ENCODE results near the gene SPATA9. TPM values are rescaled to one million over a fixed set of nuclear protein-coding genes. Genes with fewer than 3 reads are reported as not detected.
A peak's percentile ranks its signal among the peaks of the same experiment; 100 is the strongest.
"Not testable (repeated sequence)": the region's sequence is repeated elsewhere in the genome, so short reads cannot be mapped to it uniquely, and the experiment has no call there.

The SPATA9 gene
- total RNA-seq, 1 donor from 2014 or later, result 2.3 TPM

DNA sequence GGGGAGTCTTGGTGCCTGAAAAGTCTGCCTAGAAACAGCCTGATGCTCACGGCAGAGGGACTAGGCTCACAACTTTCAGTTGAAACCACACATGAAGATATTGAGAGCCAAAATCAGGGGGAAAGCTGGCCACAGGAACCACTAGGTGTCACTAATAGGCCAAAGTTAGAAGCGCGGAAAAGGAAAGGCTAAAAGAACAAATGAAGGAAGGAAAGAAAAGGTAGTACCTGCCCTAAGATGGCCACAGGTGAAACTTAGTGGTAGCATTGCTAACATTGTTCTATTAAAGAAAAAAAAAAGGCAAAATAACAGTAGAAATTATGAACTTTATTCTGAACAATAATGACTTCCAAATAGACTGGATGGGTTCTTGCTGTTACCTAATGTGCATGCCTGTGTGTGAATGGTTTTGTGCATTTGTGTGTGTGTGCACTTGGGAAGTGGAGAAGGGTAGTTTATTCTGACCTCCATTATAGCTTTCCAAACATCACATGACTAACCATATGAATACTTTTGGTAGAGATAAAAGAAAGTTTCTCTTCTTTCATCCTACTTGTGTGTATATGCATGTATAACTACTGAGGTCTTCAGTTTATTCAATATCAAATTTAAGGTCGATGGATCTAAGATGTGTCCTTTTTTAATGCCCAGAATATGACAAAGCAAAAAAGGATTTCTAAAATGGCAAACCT is 38.3 kb downstream of the SPATA9 start:
- DNase-seq, result peak; percentile 30

GRCh38 chr5:95643152-95643551 is 39.6 kb downstream of the SPATA9 start:
- DNase-seq, result no peak

- no peak for DNase-seq
Observed at GRCh38 chr5:95641741-95642220, 41.0 kb downstream of the SPATA9 start.

DNA sequence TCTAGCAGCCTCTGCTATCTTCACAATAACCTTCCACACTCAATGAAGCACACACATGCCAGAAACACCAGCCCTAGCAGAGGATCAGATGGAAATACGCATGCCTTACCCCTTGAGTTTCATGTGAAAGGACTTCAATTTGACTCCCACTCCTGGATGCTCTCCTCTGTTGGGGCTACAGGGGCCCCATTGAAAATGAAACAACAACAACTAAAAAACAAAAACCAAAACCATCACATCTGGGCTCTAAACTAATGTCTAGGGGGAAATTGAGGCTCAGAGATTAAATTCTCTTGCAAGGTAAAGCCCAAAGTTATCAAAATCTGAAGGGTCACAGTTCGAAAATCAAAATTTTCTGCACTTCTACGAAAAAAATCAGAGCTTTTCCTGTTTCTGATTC is 44.2 kb downstream of the SPATA9 start:
- no peak for DNase-seq

- DNase-seq, result no peak
Observed at GRCh38 chr5:95634081-95634480, 48.7 kb downstream of the SPATA9 start.

DNA sequence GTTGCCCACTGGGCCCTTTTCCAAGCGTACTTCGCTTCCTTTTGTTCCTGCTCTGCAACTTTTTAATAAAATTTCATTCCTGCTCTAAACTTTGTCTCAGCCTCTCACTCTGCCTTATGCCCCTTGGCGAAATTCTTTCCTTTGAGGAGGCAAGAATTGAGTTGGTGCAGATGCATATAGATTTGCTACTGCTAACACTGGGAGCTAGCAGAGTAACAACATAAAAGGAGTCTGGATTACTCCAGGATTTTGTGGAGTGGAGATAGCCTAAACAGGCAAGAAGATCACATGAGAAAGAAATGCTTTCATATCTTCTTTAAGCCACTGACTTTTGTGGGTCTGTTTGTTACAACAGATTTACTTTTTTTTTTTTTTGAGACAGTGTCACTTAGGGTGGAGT is 49.1 kb downstream of the SPATA9 start:
- DNase-seq, result no peak

DNA sequence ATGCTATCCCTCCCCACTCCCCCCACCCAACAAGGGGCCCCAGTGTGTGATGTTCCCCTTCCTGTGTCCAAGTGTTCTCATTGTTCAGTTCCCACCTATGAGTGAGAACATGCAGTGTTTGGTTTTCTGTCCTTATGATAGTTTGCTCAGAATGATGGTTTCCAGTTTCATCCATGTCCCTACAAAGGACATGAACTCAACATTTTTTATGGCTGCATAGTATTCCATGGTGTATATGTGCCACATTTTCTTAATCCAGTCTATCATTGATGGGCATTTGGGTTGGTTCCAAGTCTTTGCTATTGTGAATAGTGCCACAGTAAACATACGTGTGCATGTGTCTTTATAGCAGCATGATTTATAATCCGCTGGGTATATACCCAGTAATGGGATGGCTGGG is 49.8 kb downstream of the SPATA9 start:
- DNase-seq, result not testable (repeated sequence)

DNA sequence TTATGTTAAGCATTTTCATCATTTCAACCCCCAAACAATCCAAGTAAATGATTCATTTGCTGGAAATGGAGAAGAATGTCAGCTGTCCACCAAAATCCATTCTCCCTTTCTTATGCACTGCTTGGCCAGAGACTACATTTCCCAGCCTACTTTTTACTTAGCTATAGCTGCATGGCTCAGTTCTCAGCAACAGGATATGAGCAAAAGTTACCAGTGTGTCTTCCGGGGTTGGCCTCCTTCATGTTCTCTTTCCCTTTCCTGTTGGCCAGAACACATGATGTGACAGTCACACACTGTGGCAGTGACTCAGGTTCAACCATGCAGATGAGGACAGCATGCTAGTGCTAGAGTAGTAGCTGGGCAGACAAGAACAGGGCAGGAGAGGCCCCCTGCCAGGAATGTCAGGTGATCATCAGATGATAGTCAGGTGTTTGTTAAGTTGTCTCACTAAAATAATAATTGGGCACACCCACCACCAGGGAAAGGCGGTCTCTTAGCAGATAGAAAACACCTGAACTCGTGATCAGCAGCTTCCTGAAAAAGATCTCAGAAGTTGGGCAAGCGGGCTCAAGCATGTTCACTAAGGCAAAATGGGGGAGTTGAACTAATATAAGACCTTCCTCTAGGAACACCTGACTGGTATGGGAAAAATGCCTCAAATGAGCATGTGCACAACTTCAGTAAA is 50.7 kb downstream of the SPATA9 start:
- no peak for DNase-seq

DNA sequence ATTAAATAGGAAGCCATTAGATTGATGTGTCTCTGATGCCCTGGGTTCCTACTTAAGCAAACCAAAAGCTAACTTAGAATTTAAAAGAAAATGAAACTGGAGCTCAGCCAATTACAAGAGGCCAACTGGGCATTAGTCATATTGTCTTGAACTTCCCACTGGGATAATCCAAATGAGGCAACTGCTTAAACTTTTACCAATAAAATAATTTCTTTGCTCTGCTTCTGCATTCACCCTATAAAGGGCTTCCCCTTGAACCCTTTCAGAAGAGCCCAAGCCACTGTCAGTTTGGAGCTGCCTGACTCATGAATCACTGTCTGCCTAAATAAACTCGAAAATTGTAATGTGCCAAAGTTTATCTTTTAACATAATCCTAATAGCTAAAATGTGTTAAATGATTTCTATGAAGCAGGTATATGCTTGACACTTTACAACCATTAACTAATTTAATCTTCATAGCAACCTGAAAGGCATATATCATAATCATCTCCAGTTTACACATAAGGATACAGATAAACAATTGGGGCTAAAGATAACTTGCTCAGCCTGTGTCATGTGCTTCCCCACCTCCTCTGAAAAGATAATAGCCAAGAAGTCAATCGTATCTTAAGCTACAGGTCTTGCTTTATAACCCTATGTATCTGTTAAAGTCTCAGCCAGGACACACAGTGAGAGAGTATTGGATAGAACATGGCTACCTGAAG is 51.4 kb downstream of the SPATA9 start:
- DNase-seq, result no peak

DNA sequence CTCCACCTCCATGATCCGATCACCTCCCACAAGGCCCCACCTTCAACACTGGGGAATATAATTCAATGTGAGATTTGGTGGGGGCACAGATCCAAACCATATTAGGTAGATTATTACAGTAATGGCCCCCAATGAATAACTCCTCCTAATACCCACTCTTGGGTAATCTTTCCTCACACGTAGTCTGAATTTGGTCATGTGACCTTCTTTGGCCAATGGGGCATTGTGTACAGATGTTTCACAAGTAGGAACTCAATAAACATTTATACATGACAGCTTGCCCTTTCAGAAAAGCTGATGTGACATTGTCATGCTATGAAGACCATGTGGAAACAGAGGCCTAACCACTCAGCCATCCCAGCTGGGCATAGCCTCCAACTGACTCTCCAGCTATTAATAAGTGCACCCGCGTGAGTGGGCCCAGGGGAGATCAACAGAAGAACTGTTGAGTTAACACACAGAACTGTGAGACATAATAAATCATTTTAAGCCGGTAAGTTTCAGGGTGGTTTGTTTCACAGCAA is 52.3 kb downstream of the SPATA9 start:
- no peak for DNase-seq

- no peak for DNase-seq
Observed at GRCh38 chr5:95628933-95629332, 53.9 kb downstream of the SPATA9 start.

GRCh38 chr5:95627971-95628810 is 54.6 kb downstream of the SPATA9 start:
- DNase-seq, result no peak

DNA sequence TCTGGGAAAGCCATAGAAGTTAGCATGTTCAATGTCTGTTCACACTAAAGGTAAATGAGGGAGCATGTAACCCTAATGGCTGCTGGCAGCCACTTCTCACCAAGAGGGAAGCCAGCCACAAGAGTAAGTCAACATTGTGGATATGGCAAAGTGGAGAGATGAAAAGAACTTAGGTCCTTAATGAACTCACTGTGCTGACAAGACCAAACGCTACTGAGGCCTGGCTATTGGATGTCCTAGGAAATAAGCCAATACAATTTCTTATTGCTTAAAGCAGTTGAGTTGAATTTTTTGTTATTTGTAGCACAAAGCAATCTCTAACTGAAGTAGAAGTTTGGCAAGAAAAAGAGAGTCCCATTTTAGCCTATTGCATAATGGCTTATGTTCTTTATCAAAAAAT is 56.1 kb downstream of the SPATA9 start:
- no peak for DNase-seq

- no peak for DNase-seq
Observed at GRCh38 chr5:95624368-95624767, 58.4 kb downstream of the SPATA9 start.

GRCh38 chr5:95623706-95624105 is 59.1 kb downstream of the SPATA9 start:
- DNase-seq, result no peak

DNA sequence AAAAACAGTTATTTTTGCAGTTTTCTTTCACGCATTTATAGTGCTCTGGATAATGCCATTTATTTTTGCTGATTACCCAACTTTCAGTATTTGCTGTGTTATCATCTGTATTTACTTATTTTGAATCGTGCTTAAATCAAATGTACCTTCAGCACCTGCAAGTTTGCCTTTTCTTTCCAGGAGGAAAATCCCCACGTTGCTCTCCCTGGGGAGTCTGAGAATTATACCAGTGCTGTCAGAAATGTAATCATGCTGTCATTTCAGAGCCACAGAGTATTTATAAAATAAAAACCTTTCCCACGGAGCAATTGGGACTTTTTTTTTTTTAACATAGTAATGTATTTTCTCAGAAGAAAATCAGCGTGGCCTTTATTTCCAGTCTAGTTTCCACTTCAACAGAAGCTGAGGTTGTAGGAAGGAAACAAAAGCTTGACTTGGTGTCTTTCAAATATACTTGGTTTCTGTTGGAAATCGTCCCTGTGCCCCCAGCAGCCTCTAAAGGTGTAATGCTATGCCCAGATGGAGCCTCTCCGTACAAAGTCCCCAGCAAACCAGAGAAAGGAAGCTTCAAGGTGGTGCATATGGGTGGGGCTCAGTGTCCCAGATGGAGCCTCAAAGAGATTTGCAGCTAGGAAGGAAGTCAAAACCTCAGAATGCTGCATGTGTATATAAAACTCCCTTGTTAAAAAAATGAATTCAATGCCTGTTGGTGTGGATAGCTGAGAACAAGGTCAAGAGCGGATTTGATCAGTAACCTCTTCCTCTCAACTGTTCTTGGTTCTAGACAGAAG is 60.8 kb downstream of the SPATA9 start:
- DNase-seq, result no peak

GRCh38 chr5:95620870-95621838 is 61.6 kb downstream of the SPATA9 start:
- no peak for DNase-seq

DNA sequence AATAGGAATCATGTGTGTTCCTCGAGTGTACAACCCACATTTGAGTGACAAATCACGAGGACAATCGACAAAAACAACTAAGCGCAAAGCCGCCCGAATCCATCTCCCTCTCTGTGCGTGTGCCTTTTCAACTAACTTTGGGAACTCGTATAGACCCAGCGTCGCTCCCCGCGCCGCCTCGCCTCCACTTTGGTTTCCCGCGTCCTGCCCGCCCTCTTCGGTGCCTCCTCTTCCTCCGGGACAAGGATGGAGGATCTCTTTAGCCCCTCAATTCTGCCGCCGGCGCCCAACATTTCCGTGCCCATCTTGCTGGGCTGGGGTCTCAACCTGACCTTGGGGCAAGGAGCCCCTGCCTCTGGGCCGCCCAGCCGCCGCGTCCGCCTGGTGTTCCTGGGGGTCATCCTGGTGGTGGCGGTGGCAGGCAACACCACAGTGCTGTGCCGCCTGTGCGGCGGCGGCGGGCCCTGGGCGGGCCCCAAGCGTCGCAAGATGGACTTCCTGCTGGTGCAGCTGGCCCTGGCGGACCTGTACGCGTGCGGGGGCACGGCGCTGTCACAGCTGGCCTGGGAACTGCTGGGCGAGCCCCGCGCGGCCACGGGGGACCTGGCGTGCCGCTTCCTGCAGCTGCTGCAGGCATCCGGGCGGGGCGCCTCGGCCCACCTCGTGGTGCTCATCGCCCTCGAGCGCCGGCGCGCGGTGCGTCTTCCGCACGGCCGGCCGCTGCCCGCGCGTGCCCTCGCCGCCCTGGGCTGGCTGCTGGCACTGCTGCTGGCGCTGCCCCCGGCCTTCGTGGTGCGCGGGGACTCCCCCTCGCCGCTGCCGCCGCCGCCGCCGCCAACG is 62.5 kb downstream of the SPATA9 start, which contains the start of gene GPR150:
Gene GPR150, plus strand, starts transcription at position 58 of the 840 bp plus-strand sequence. Its CDS starts 189 bp downstream, at position 247.
- DNase-seq, result peak; percentile 4

DNA sequence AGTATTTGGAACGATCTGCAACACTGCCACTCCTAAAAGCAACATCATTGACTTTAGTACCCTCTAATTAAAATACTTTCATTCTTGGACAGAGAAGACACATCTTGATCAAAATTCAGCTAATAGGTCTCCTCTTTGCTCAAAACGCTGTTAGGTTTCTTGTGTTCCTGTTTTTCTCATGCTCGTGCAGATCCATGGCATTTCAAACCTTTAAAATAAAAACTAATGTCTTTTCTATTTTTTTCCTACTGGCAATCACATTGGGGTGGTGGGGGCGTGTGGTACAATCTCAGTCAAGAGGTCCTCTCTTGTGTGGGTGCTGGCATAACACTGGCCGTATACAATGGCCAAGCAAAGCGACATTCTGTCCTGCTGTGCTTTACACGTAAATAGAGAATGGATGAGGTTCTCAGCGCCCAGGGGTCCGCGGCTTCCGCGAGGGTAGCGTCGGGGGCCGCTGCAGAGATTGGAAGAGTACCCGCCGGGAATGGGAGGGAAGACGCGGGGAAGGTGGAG is 63.2 kb downstream of the SPATA9 start:
- DNase-seq, result no peak
